GM18520 (cell line): ENCODE data around the gene LPIN2.

Experiments used
- ATAC-seq: cut with Tn5 transposase; IDR thresholded peaks from one replicate; pipeline ENCODE4 v1.9.1; 2021; ENCODE audit not compliant: unreplicated experiment

The LPIN2 gene

GRCh38 chr18:2984091-2984490, 28.9 kb downstream of the LPIN2 start:
- no peak for ATAC-seq

DNA sequence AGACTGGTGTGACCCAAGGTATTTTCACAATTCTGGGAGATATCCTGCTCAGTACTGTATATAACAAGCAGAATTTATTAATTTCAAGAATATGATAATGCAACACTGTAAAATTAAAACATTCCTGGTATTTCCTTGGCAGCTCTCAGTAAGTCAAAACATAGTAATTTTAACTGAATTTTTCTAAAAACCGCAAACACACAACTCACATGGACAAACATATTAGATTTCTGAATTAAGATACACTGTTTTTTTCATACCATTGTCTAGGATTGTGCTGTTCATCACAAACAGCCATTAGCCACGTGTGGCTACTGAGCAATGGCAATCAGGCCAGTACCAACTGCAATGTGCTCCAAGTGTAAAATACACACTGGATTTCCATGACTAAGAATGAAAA, 29.6 kb downstream of the LPIN2 start:
- no peak for ATAC-seq

DNA sequence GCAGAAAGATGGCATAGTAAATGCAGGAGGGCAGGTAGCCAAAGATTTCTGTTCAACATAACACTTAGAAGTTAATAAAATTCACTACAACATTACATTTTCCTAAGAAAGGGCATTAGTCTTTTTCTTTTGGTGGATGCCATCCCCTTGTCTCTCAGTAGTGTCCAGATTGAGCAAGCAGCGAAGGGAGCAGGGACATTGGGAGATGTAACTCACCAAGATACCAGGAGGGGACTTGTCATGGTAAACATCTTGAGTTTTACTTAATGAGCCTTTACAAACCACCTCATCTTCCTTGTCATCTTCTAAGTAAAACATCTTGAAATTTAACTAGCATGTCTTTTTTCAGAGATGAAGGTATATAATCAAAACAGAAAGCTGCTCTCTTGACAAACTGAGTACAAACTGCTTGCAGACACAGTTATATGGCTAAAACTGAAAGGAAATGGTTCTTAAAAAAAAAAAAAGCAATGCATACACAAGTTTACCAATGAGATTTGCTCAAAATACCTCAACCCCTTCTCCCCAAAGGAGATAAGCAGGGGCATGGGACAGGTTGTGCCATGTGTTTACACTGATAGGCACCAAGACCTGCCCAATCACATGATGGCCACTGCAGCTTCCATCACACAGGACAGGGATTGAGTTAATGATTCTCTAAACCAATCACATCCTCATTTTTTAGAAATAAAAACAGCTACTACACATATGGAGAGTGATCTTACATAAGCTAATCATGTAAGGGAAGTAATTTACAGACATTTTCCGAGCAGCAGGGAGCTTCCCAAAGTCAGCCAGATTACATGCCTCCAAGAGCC, 30.3 kb downstream of the LPIN2 start:
- no peak for ATAC-seq

DNA sequence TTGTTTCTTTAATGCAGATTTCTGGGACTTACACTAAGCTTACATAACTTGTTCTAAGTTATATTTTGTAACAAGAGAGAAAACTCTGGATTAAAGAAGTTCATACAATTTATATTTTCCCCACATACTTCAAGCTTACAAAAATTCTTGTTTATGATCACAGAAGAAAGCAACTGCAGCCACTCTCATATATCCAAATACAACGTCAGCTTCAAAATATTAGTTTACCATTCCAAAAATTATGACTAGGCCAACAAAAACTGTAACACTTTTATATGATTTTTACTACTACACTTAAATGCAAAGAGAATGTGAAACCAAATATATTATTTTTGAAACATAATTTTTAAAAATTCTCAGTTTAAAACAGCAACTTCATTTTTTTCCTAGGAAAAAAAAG, 30.9 kb downstream of the LPIN2 start:
- no peak for ATAC-seq

DNA sequence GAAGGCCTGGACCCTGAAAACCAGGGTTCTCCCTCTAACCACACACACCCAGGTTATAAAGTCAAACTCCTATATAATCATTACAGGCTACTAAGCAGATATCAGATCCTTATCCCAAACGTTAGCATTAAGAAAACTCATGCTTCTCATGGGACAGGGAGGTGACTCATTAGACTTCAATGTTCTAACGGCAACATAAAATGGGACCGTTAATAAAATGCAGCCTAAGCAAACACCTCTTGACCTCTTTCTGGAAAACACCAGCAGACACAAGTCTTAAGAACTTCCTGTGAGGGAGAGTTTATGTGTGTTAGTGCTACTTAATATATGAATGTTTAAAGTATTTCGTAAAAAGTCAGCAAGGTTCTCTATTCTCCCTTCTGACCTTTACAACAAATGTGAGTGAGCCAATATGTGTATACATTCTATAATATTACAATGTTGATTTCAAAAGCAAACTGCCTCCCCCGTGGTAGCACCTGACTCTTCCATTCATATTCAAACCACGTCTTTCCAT, 31.7 kb downstream of the LPIN2 start:
- ATAC-seq = peak; percentile 28

GRCh38 chr18:2979871-2980790, 32.8 kb downstream of the LPIN2 start:
- ATAC-seq = no peak

- no peak for ATAC-seq
These were observed 33.8 kb downstream of the LPIN2 start for GRCh38 chr18:2979129-2979528.

DNA sequence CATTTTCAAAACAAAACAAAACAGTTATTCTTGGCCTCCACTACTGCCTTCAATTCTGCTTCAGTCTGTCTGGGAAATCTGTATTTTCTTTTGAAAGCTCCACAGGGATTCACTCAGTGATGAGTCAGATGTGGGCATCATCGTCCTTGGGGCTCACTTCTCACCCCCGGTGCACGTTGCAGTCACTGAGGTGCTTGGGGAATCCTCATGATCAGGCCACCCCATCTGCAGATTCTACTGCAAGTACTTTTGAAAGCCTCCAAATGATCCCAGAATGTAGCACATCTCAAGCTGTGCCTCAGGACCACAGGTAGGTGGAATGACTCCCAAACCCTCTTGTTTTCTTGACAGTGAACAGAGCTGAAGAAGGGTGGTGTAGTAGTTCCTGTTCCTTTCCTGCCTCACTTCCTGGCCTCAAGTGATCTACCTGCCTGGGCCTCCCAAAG, 34.3 kb downstream of the LPIN2 start:
- no peak for ATAC-seq

- ATAC-seq = no peak
These were observed 34.7 kb downstream of the LPIN2 start for GRCh38 chr18:2978208-2978607.

DNA sequence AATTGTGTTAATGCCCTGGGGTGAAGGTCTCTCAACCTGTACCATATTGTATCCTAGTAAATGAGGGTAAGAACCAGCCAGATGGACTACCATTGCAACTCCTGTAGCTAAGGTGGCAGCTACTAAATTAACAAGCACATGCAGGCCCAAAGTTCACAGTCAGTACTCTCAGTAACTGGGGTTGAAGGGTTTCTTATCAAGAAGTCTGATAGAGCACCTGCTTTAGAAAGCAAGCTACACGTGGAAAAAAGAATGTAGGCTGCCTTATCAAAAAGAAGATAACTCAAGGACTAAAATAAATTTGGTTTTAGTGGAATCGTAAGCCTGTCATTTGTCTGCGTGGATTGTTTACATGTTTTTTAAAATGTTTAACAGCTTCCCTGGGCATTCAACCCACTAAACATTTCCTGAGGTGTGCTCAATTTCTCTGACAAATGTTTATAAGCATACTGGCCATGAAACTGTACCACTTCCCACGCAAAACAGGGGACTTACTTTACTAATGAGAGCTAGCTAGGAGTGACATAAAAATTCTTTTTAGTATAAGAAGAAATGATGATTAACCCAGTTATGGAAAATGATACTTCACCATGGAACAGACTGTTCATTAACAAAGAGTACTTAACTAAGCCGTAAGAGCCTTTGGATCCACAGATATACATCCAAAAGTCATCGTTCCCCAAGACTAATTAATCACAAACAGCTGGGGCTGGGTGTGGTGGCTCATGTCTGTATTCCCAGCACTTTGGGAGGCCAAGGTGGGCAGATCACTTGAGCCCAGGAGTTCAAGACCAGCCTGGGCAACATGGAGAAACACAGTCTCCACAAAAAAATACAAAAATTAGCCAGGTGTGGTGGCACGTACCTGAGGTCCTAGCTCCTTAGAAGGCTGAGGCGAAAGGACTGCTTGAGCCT, 36.5 kb downstream of the LPIN2 start:
- no peak for ATAC-seq

- ATAC-seq = no peak
These were observed 38.2 kb downstream of the LPIN2 start for GRCh38 chr18:2974731-2975130.

GRCh38 chr18:2971741-2972552, 41.0 kb downstream of the LPIN2 start:
- peak; percentile 83 for ATAC-seq

GRCh38 chr18:2970772-2971659, 41.9 kb downstream of the LPIN2 start:
- no peak for ATAC-seq

DNA sequence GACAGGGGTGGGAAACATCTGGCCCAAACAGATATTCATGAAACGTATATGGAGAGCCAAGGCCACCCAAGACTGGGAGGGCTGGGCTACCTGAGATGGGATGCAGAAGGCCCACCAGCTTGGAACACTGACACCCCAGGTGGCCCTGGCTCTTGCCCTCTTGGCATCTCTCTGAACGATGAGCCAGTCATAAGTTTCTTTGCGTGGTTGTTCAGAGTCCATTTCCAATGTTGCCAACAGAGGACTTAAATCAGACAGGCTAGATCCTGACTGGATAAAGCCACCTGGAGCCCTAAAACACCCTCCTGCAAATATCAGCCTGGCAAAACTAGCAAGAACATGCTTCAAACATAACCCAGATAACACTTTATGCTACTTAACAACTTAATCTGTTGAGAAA, 42.6 kb downstream of the LPIN2 start:
- no peak for ATAC-seq

- no peak for ATAC-seq
These were observed 43.2 kb downstream of the LPIN2 start for GRCh38 chr18:2969695-2970094.

DNA sequence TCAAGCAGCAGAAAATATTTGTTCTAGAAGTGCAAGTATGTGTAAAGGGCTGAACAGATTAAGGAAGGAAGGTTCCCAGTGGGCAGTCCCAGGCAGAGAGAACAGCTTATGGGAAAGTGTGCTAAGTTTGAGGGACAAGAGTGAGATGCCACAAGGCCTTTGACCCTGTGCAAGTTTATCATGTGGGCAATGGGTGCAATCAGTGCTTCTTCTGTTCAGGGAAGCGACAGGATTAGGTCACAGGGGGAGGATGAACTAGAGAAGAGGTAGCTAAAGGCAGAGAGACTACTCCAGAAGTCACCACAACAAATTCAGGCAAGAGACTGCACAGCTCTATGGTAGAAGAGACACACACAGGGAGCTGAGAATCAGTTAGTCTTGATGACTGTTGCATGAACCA, 44.3 kb downstream of the LPIN2 start:
- no peak for ATAC-seq

DNA sequence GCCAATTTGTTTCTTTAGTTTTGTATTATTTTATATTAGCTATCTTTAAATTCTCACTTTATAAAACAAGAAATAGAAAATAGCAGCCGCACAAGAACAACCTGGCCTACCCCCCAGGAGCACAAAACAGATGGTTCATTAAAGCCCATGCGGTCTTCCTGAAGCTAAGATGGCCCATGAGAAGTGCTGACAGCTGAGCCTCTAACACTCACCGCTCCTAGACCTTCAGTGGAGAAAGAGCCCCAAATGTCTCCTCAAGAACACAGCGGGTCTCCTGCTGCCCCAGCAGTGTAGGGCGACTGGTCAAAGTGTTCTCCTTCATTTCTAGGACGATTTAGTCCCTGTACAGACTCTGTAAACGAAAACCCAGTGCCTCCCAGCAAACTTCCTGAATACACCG, 45.1 kb downstream of the LPIN2 start:
- no peak for ATAC-seq

DNA sequence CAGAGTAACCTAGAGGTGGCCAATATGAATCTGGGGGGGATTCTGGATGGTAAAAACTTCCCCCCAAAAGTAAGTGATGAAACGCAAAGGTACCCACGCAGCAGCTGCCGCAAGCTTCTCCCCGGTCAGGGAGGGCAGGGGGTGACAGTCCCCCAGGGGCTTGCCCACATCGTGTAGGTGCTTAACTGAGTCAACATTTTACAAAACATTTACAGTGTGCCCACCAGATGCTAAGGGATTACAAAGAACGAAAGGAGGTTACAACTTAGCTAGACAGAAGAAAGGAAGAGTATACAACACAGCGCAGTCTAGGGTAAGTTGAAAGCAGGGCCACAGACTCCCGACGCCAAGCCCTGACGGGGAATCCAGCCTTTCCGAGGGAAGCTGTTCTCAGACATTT, 45.6 kb downstream of the LPIN2 start:
- ATAC-seq = peak; percentile 19

- ATAC-seq = no peak
These were observed 46.4 kb downstream of the LPIN2 start for GRCh38 chr18:2966560-2966959.
